Measurements from ENCODE around the gene CEP104.

DNA sequence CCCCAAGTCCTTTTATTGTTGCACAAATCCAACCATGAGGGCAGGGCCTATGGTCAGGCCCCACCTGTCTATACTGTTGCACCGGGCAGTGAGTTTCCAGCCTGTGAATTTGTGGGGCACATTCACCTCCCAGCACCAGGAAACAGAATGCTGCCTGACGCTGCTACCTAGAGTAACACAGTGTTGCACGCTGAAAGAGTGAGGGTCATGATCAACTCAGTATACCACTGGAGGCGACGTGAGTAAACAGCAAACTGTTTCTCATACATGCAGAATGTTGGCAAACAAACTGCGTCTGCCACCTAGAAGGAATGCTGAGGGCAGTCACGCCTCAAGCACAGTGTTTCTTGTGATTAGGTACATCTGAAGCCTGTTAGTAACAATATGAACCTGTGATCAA lies 47.3 kb downstream of the CEP104 start:
- TF ChIP-seq TAF1 (conservative IDR thresholded peaks at IDR 0.05) (no peak), EGR1 (IDR thresholded peaks at IDR 0.05; ENCODE audit: low read depth in 2 of 2) (no peak), CTCF (IDR thresholded peaks at IDR 0.05; ENCODE audit: low read depth, low read length, missing input control) (no peak), SP1 (IDR thresholded peaks at IDR 0.05) (no peak), JUND (IDR thresholded peaks at IDR 0.05) (no peak), RAD21 (IDR thresholded peaks at IDR 0.05) (no peak), GABPA (IDR thresholded peaks at IDR 0.05 in 1 of 2, conservative IDR thresholded peaks at IDR 0.05 in 1 of 2) (no peak), YY1 (IDR thresholded peaks at IDR 0.05) (no peak), FOXA1 (IDR thresholded peaks at IDR 0.05) (no peak), RXRA (IDR thresholded peaks at IDR 0.05) (no peak)
- TF ChIP-seq, protein P1, sequence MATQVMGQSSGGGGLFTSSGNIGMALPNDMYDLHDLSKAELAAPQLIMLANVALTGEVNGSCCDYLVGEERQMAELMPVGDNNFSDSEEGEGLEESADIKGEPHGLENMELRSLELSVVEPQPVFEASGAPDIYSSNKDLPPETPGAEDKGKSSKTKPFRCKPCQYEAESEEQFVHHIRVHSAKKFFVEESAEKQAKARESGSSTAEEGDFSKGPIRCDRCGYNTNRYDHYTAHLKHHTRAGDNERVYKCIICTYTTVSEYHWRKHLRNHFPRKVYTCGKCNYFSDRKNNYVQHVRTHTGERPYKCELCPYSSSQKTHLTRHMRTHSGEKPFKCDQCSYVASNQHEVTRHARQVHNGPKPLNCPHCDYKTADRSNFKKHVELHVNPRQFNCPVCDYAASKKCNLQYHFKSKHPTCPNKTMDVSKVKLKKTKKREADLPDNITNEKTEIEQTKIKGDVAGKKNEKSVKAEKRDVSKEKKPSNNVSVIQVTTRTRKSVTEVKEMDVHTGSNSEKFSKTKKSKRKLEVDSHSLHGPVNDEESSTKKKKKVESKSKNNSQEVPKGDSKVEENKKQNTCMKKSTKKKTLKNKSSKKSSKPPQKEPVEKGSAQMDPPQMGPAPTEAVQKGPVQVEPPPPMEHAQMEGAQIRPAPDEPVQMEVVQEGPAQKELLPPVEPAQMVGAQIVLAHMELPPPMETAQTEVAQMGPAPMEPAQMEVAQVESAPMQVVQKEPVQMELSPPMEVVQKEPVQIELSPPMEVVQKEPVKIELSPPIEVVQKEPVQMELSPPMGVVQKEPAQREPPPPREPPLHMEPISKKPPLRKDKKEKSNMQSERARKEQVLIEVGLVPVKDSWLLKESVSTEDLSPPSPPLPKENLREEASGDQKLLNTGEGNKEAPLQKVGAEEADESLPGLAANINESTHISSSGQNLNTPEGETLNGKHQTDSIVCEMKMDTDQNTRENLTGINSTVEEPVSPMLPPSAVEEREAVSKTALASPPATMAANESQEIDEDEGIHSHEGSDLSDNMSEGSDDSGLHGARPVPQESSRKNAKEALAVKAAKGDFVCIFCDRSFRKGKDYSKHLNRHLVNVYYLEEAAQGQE (IDR thresholded peaks at IDR 0.05): no peak
- TF ChIP-seq, protein P2, sequence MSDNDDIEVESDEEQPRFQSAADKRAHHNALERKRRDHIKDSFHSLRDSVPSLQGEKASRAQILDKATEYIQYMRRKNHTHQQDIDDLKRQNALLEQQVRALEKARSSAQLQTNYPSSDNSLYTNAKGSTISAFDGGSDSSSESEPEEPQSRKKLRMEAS (IDR thresholded peaks at IDR 0.05): no peak
- TF ChIP-seq, protein P3, sequence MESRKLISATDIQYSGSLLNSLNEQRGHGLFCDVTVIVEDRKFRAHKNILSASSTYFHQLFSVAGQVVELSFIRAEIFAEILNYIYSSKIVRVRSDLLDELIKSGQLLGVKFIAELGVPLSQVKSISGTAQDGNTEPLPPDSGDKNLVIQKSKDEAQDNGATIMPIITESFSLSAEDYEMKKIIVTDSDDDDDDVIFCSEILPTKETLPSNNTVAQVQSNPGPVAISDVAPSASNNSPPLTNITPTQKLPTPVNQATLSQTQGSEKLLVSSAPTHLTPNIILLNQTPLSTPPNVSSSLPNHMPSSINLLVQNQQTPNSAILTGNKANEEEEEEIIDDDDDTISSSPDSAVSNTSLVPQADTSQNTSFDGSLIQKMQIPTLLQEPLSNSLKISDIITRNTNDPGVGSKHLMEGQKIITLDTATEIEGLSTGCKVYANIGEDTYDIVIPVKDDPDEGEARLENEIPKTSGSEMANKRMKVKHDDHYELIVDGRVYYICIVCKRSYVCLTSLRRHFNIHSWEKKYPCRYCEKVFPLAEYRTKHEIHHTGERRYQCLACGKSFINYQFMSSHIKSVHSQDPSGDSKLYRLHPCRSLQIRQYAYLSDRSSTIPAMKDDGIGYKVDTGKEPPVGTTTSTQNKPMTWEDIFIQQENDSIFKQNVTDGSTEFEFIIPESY (IDR thresholded peaks at IDR 0.05): no peak
- TF ChIP-seq, protein P4, sequence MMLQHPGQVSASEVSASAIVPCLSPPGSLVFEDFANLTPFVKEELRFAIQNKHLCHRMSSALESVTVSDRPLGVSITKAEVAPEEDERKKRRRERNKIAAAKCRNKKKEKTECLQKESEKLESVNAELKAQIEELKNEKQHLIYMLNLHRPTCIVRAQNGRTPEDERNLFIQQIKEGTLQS (IDR thresholded peaks at IDR 0.05): no peak

Data from liver (tissue), 3 donors.